HEK293 (cell line): Measurements from ENCODE around the gene NDRG3.

Source experiments
- CTCF ChIA-PET: fragments of 350-600 bp; formaldehyde crosslinking; extraction: SDS; loops from one replicate; lab custom pipeline; 2021; ENCODE audit warnings: antibody characterized with exemption; lab: Yijun Ruan, JAX
- POLR2A ChIA-PET: fragments of 300-600 bp; formaldehyde crosslinking; extraction: SDS; loops from one replicate; lab custom pipeline; 2020; ENCODE audit warnings: antibody characterized with exemption, inconsistent platforms; lab: Yijun Ruan, JAX
- H3K27ac ChIP-seq: fragments of 200-500 bp; sonication (Bioruptor generic); 2 replicates; pipeline ENCODE4 v1.5.1; 2014; ENCODE audit warnings: low read depth, low read length, control low read depth, inconsistent platforms; ENCODE audit errors: extremely low read depth
- H3K36me3 ChIP-seq, 2 experiments: fragments of 200-500 bp in 1 of 2; sonication (Bioruptor generic) in 1 of 2; 1 replicate in 1 of 2; 2 replicates in 1 of 2; pipeline ENCODE4 v1.5.1; 2014 to 2017; ENCODE audit warnings: inconsistent platforms in 2 of 2, low read length in 2 of 2; ENCODE audit not compliant: control insufficient read depth in 2 of 2, insufficient read depth in 1 of 2
- H3K4me1 ChIP-seq: fragments of 200-500 bp; sonication (Bioruptor generic); 2 replicates; pipeline ENCODE4 v1.5.1; 2014; ENCODE audit warnings: mild to moderate bottlenecking, low read length, inconsistent platforms; ENCODE audit not compliant: control insufficient read depth, insufficient read depth
- H3K4me3 ChIP-seq: 2 replicates; pipeline ENCODE4 v1.5.1; 2011; ENCODE audit warnings: low read depth, mild to moderate bottlenecking, control low read depth, low read length, moderate library complexity
- H3K9me3 ChIP-seq: fragments of 200-500 bp; sonication (Bioruptor generic); 2 replicates; pipeline ENCODE4 v1.5.1; 2014; ENCODE audit warnings: low read depth, low read length, inconsistent platforms; ENCODE audit not compliant: control insufficient read depth, insufficient read depth
- GFI1B ChIP-seq: fragments of 450-650 bp; formaldehyde crosslinking; IDR thresholded peaks from 2 replicates; pipeline ENCODE4 v1.5.1; 2016; ENCODE audit warnings: missing biosample characterization, missing genetic modification characterization
- PATZ1 ChIP-seq: fragments of 450-650 bp; formaldehyde crosslinking; IDR thresholded peaks from 2 replicates; pipeline ENCODE4 v1.5.1; 2016; ENCODE audit warnings: missing biosample characterization, missing genetic modification characterization
- REST ChIP-seq: fragments of 450-650 bp; formaldehyde crosslinking; IDR thresholded peaks from 2 replicates; pipeline ENCODE4 v1.5.1; 2016; ENCODE audit warnings: missing biosample characterization, missing genetic modification characterization
- ZBTB44 ChIP-seq: fragments of 450-650 bp; IDR thresholded peaks from 2 replicates; pipeline ENCODE4 v1.5.1; 2018; ENCODE audit warnings: missing biosample characterization, mild to moderate bottlenecking, missing genetic modification characterization
- ZBTB49 ChIP-seq: fragments of 450-650 bp; formaldehyde crosslinking; IDR thresholded peaks from 2 replicates; pipeline ENCODE4 v1.5.1; 2016; ENCODE audit warnings: missing biosample characterization, missing genetic modification characterization, low read depth
- ZFP41 ChIP-seq: fragments of 450-650 bp; formaldehyde crosslinking; IDR thresholded peaks from 2 replicates; pipeline ENCODE4 v1.5.1; 2016; ENCODE audit warnings: missing biosample characterization, missing genetic modification characterization, borderline replicate concordance
- ZNF37A ChIP-seq: fragments of 450-650 bp; IDR thresholded peaks from 2 replicates; pipeline ENCODE4 v1.5.1; 2018; ENCODE audit warnings: missing biosample characterization, missing genetic modification characterization
- ZNF548 ChIP-seq: fragments of 450-650 bp; formaldehyde crosslinking; IDR thresholded peaks from 2 replicates; pipeline ENCODE4 v1.5.1; 2016; ENCODE audit warnings: missing biosample characterization, missing genetic modification characterization
- ZNF600 ChIP-seq: fragments of 450-650 bp; formaldehyde crosslinking; IDR thresholded peaks from 2 replicates; pipeline ENCODE4 v1.5.1; 2016; ENCODE audit warnings: missing biosample characterization, missing genetic modification characterization
- ZNF610 ChIP-seq: fragments of 450-650 bp; formaldehyde crosslinking; IDR thresholded peaks from 2 replicates; pipeline ENCODE4 v1.5.1; 2016; ENCODE audit warnings: missing biosample characterization, missing genetic modification characterization, borderline replicate concordance
- ZNF621 ChIP-seq: fragments of 450-650 bp; formaldehyde crosslinking; IDR thresholded peaks from 2 replicates; pipeline ENCODE4 v1.5.1; 2017; ENCODE audit warnings: missing biosample characterization, missing genetic modification characterization
- ZNF639 ChIP-seq: fragments of 450-650 bp; formaldehyde crosslinking; IDR thresholded peaks from 2 replicates; pipeline ENCODE4 v1.5.1; 2016; ENCODE audit warnings: missing biosample characterization, missing genetic modification characterization
- ZNF701 ChIP-seq: fragments of 450-650 bp; formaldehyde crosslinking; IDR thresholded peaks from 2 replicates; pipeline ENCODE4 v1.5.1; 2016; ENCODE audit warnings: missing biosample characterization, missing genetic modification characterization
- ZNF707 ChIP-seq: fragments of 450-650 bp; formaldehyde crosslinking; IDR thresholded peaks from 2 replicates; pipeline ENCODE4 v1.5.1; 2016; ENCODE audit warnings: missing biosample characterization, missing genetic modification characterization
- ZNF791 ChIP-seq: fragments of 450-650 bp; formaldehyde crosslinking; IDR thresholded peaks from 2 replicates; pipeline ENCODE4 v1.5.1; 2016; ENCODE audit warnings: missing biosample characterization, missing genetic modification characterization
- ZNF830 ChIP-seq: fragments of 450-650 bp; IDR thresholded peaks from 2 replicates; pipeline ENCODE4 v1.5.0; 2018; ENCODE audit warnings: missing biosample characterization, missing genetic modification characterization, low read depth, mild to moderate bottlenecking, moderate library complexity

The NDRG3 gene

GRCh38 chr20:36686504-36686903, 59.4 kb downstream of the NDRG3 start:
- Histone ChIP-seq H3K4me1 (no peaks in the 10 kb centered on the region), H3K4me3 (no peak overlapping the region), H3K9me3 (no peaks in the 10 kb centered on the region), H3K36me3 (peaks cover 0 to 31% of the 10 kb centered on the region in 2 experiments; a peak in 2 of 3 replicates), H3K27ac (no peak overlapping the region)
- CTCF ChIA-PET = interaction anchor here (1.1 kb wide), 1 partner anchor 87 kb away, joined by 4 read pairs; the partner anchor contains the start of gene DSN1
- POLR2A ChIA-PET = no interaction called here
- TF ChIP-seq ZNF600 (tag by site-specific recombination) (no peak), ZFP41 (tag by site-specific recombination) (no peak), GFI1B (tag by site-specific recombination) (no peak), ZNF830 (tag by site-specific recombination) (no peak), PATZ1 (tag by site-specific recombination) (no peak), ZNF37A (tag by site-specific recombination) (no peak), ZNF791 (tag by site-specific recombination) (no peak), ZBTB44 (tag by site-specific recombination) (no peak), ZNF639 (tag by site-specific recombination) (no peak)

GRCh38 chr20:36684747-36685146, 61.1 kb downstream of the NDRG3 start:
- Histone ChIP-seq H3K4me3 (no peak overlapping the region), H3K27ac (no peak overlapping the region), H3K36me3 (peaks cover 4 to 39% of the 10 kb centered on the region in 2 experiments; a peak in 2 of 3 replicates), H3K9me3 (no peaks in the 10 kb centered on the region), H3K4me1 (no peaks in the 10 kb centered on the region)
- TF ChIP-seq ZNF701 (tag by site-specific recombination) (no peak), ZNF610 (no peak), ZBTB49 (tag by site-specific recombination) (no peak), ZNF548 (tag by site-specific recombination) (no peak), REST (tag by site-specific recombination) (no peak), ZNF621 (tag by site-specific recombination) (no peak), ZNF37A (tag by site-specific recombination) (no peak), ZNF707 (tag by site-specific recombination) (no peak)
- ChIA-PET POLR2A (no interaction called here), CTCF (interaction anchor here (0.7 kb wide), 1 partner anchor 108 kb away, joined by 3 read pairs; no protein-coding TSS in a partner anchor)
